Activated T-helper 17 cell treated with anti-CD3 and anti-CD28 coated beads, Interleukin-2, amount 50 U/mL, for 72 hours (primary cell): ENCODE data around the gene FARS2. TPM values are rescaled to one million over a fixed set of nuclear protein-coding genes. Genes with fewer than 3 reads are reported as not detected.
A peak's percentile ranks its signal among the peaks of the same experiment; 100 is the strongest.

Experiments
- ATAC-seq: fragments of 150-1000 bp; cut with Tn5 transposase; replicated peaks from 2 replicates; pipeline ENCODE4 v1.10.0; 2021; ENCODE audit warnings: mild to moderate bottlenecking, moderate library complexity
- H3K27ac Mint-ChIP-seq: one replicate; pipeline ENCODE4 v1.8.0; 2022; ENCODE audit warnings: mixed read lengths
- H3K27me3 Mint-ChIP-seq: one replicate; pipeline ENCODE4 v1.8.0; 2022; ENCODE audit warnings: mixed read lengths
- H3K36me3 Mint-ChIP-seq: one replicate; pipeline ENCODE4 v1.8.0; 2022; ENCODE audit warnings: low read depth, mild to moderate bottlenecking, mixed read lengths
- H3K4me1 Mint-ChIP-seq: one replicate; pipeline ENCODE4 v1.8.0; 2022; ENCODE audit warnings: mixed read lengths
- H3K4me3 Mint-ChIP-seq: one replicate; pipeline ENCODE4 v1.8.0; 2022; ENCODE audit warnings: mild to moderate bottlenecking, mixed read lengths
- H3K9me3 Mint-ChIP-seq: one replicate; pipeline ENCODE4 v1.8.0; 2022; ENCODE audit warnings: mixed read lengths
- total RNA-seq, 2 donors: library from RNA; stranded (reverse); gene quantifications; one replicate each; pipeline ENCODE4 v1.2.3, GENCODE V29; 2022

The FARS2 gene
- total RNA-seq, 2 donors from 2014 or later = 19.3 to 48.3 TPM

GRCh38 chr6:5307058-5307457 lies 45.7 kb downstream of the FARS2 start:
- H3K4me3 Mint-ChIP-seq = no peak overlapping the region
- H3K27ac Mint-ChIP-seq = no peak overlapping the region
- H3K4me1 Mint-ChIP-seq = peaks cover 15% of the 10 kb centered on the region
- ATAC-seq = no peak
- no peaks in the 10 kb centered on the region for H3K36me3 Mint-ChIP-seq
- H3K9me3 Mint-ChIP-seq = no peaks in the 10 kb centered on the region
- no peaks in the 10 kb centered on the region for H3K27me3 Mint-ChIP-seq

- Mint-ChIP-seq H3K4me1 (peaks cover 6% of the 10 kb centered on the region), H3K36me3 (no peaks in the 10 kb centered on the region), H3K27me3 (no peaks in the 10 kb centered on the region), H3K27ac (no peak overlapping the region), H3K9me3 (no peaks in the 10 kb centered on the region), H3K4me3 (no peak overlapping the region)
- no peak for ATAC-seq
These were observed 46.8 kb downstream of the FARS2 start for GRCh38 chr6:5308066-5308465.

DNA sequence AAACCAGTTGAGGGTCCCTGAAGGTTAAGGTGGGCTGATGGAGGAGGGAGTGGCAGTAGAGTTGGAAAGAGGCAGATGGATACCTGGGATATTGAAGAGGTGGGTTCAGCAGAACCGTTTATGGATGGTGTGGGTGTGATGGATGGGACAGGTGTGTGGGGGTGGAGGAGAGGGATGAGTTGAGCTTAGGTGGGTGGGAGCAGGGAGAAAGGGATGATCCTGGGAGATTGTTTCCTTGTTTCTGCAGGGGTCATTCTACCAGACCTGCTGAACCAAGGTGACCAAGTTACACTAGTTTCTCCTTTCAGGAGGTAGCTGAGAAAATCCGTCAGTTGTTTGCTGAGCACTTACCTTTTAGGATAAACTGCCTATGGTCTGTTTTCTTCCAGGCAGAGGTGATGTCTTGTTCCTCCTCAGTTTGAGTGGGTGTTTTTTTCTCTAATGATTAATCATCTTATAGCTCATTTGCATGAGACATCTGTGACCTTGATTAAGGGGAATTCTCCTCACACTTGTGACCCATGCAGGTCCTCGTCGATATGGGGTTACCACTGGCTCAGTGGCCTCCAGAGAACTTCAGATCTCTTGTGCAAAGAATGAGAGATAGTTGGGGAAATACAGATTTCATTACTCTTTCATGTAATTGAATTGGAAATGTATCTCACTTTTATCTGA lies 53.0 kb downstream of the FARS2 start:
- ATAC-seq = peak; percentile 83
- Mint-ChIP-seq H3K36me3 (no peaks in the 10 kb centered on the region), H3K27me3 (no peaks in the 10 kb centered on the region), H3K27ac (peak overlapping the region; percentile 87), H3K4me1 (peaks cover 22% of the 10 kb centered on the region), H3K9me3 (no peaks in the 10 kb centered on the region), H3K4me3 (peak overlapping the region; percentile 63)

DNA sequence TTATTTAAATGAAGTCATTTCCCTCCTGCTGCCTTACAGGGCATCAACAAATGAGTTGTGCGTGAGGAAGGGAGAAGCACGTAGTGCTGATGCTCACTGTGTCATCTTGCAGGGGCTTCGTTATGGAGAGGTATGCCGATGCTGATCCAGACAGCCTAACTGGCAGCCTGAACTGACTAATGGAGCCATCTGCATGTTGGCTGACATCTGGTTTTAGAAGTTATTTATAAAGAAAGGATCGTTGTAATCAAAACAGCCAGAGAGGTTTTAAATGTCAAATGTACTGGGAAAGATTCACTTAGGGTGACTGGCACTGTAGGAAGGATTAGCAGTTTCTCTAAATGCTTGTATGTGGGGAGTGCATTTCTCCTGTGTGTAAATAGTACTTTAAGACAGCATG lies 54.6 kb downstream of the FARS2 start:
- Mint-ChIP-seq H3K9me3 (no peaks in the 10 kb centered on the region), H3K27me3 (no peaks in the 10 kb centered on the region), H3K27ac (no peak overlapping the region), H3K4me1 (peaks cover 26% of the 10 kb centered on the region), H3K4me3 (no peak overlapping the region), H3K36me3 (no peaks in the 10 kb centered on the region)
- ATAC-seq = no peak

DNA sequence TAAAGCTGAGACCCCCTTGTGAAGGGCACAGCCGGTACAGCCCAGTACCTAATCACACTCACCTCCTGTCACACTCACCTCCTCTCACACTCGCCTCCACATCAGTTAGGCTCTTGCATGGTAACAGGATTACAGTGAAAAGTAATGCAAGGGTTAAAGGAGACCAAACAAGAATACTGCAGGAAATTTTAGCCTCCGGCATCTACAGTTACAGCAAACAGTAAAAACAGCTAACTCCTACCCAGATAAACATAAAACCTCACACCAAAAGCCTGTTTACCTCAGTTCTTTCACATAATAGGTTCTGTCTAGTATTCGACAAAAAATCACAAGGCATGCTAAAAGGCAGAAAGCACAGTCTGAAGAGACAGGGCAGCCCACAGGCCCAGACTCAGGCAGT lies 55.6 kb downstream of the FARS2 start:
- no peak for ATAC-seq
- Mint-ChIP-seq H3K4me1 (peaks cover 26% of the 10 kb centered on the region), H3K27ac (no peak overlapping the region), H3K4me3 (no peak overlapping the region), H3K36me3 (no peaks in the 10 kb centered on the region), H3K9me3 (no peaks in the 10 kb centered on the region), H3K27me3 (no peaks in the 10 kb centered on the region)

DNA sequence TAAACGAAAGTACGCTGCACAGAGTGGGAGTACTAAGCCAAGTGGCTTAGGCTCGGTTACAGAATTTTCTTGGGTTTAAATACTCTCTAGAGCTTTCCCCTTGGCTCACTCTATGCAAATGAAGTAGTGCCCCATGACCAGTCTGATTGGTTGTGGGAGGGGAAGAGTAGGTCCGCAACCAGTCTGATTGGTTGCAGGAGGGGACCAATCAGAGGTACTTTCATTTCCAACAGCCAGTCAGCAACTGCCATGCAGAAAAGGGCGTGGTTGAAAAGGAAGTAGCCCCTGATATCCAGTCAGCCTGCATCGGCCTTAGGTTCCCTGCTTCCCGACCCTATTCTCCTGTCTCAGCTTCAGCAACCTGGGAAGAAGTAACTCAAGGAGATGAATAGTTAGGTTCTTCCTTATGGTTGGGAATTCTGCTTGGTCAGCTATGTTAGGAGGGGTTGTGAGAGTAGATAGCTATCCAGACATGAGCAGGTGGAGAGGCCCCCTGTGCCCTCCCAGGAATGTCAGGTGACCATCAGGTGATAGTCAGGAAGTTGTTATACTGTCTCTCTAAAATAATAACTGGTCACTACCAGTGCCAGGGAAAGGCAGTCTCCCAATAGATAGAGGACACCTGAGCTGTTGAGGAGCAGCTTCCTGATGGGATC lies 57.4 kb downstream of the FARS2 start:
- Mint-ChIP-seq H3K9me3 (no peaks in the 10 kb centered on the region), H3K36me3 (peaks cover 4% of the 10 kb centered on the region), H3K27ac (no peak overlapping the region), H3K4me1 (peaks cover 26% of the 10 kb centered on the region), H3K4me3 (no peak overlapping the region), H3K27me3 (no peaks in the 10 kb centered on the region)
- ATAC-seq = no peak

- Mint-ChIP-seq H3K4me3 (no peak overlapping the region), H3K9me3 (no peaks in the 10 kb centered on the region), H3K36me3 (peaks cover 4% of the 10 kb centered on the region), H3K4me1 (peaks cover 5% of the 10 kb centered on the region), H3K27me3 (no peaks in the 10 kb centered on the region), H3K27ac (no peak overlapping the region)
- no peak for ATAC-seq
These were observed 62.7 kb downstream of the FARS2 start for GRCh38 chr6:5323979-5324378.

- H3K27ac Mint-ChIP-seq = no peak overlapping the region
- peaks cover 4% of the 10 kb centered on the region for H3K36me3 Mint-ChIP-seq
- no peak overlapping the region for H3K4me3 Mint-ChIP-seq
- no peaks in the 10 kb centered on the region for H3K27me3 Mint-ChIP-seq
- no peaks in the 10 kb centered on the region for H3K4me1 Mint-ChIP-seq
- no peak for ATAC-seq
- no peaks in the 10 kb centered on the region for H3K9me3 Mint-ChIP-seq
These were observed 63.9 kb downstream of the FARS2 start for GRCh38 chr6:5325173-5325572.

DNA sequence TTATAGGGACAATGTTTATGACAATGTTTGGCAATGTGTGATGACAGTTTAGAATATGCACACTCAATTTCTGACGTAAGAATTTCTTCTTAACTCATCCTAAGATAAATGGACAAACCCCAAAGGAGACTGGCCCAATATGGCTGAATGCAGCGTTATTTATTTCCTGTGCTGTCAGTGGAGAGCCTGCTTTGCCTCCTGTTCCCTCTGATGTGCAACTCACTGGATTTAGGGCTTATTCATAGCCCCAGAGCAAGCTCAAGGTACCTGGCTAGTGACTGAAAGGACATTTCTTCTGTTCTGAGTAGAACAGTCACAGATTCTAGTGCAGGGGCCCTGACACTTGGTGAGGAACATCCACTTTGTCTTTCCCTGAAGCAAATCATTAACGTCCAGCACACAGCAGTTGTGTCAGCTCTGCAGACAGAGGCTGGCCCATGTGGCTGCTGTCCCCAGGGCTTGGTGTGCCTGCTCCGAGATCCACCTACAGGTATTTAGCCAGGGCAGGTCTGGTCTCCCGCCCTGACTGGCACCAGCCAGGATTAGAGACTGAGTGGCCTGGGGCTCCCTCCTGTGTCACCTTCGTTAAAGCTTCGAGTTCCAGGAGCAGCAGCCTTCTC lies 64.8 kb downstream of the FARS2 start:
- no peak for ATAC-seq
- Mint-ChIP-seq H3K4me1 (peaks cover 1% of the 10 kb centered on the region), H3K36me3 (peaks cover 4% of the 10 kb centered on the region), H3K27ac (no peak overlapping the region), H3K4me3 (no peak overlapping the region), H3K9me3 (no peaks in the 10 kb centered on the region), H3K27me3 (no peaks in the 10 kb centered on the region)

DNA sequence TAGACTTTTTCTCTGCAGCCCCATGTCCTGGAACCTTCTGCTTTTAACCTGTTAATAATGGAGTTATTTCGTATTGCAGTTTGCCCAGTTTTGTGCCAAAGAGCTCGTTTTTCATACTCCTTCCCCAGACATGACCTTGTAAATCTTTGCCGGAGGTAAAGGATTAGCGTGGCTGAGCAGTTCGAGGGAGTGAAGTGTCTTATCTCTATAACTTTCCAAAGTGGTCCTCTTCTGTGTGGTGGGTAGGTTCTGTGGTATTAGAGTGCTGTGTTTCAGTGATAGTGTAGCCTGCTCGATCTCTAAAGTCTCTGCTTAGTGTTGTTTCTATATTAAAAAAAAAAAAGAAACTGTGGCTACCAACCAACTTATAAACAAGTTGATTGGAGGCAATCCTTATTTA lies 67.5 kb downstream of the FARS2 start:
- H3K4me3 Mint-ChIP-seq = no peak overlapping the region
- H3K36me3 Mint-ChIP-seq = no peaks in the 10 kb centered on the region
- no peaks in the 10 kb centered on the region for H3K27me3 Mint-ChIP-seq
- no peak overlapping the region for H3K27ac Mint-ChIP-seq
- H3K9me3 Mint-ChIP-seq = no peaks in the 10 kb centered on the region
- no peak for ATAC-seq
- H3K4me1 Mint-ChIP-seq = peaks cover 6% of the 10 kb centered on the region

DNA sequence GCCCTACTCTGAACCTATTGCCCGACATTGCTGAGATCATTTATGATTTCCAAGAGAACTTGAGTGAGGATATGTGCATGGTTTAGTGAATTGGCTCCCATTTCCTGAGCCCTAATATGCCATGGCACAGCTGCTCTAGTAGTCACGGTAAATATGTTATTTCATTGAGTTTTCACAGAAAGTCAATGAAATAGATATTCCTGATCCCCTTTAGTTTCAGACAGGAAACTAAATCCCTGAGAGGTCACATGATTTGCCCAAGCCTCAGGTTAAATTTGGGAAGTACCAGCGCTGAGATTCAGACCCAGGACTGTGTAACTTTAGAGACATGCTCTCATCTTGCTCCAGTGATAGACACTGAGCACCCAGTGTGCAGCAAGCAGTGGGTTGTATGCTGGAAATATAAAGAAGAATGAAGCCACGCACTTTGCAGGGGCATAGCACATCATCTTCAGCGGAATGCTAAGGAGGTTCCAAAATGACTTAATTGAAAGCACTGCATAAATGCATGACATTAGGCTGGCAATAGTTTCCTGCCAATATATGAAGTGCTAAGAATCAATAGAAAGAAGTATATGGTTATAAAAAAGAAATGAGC lies 70.6 kb downstream of the FARS2 start:
- no peak for ATAC-seq
- Mint-ChIP-seq H3K27ac (no peak overlapping the region), H3K36me3 (no peaks in the 10 kb centered on the region), H3K27me3 (no peaks in the 10 kb centered on the region), H3K4me1 (peaks cover 16% of the 10 kb centered on the region), H3K9me3 (no peaks in the 10 kb centered on the region), H3K4me3 (no peak overlapping the region)

DNA sequence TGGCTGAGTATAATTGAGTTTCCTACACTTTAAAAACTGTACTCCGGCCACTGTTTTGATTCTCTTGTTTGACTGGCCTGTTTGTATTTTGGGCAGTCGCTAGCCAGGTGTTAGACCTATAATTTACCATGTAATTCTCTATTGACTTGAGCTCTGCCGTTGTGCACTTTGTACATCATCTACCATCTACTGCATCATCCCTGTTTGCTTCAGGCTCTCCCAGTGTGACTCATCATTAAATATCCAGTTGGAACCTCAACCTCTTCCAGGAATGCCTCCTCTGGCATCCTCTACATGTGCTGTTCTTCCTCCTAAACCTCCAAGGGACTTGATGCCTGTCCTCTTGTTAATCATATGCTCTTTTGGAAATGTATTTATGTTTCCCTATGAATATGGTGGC lies 72.3 kb downstream of the FARS2 start:
- peaks cover 24% of the 10 kb centered on the region for H3K4me1 Mint-ChIP-seq
- no peaks in the 10 kb centered on the region for H3K27me3 Mint-ChIP-seq
- no peak overlapping the region for H3K4me3 Mint-ChIP-seq
- H3K27ac Mint-ChIP-seq = no peak overlapping the region
- ATAC-seq = no peak
- H3K36me3 Mint-ChIP-seq = no peaks in the 10 kb centered on the region
- H3K9me3 Mint-ChIP-seq = no peaks in the 10 kb centered on the region

DNA sequence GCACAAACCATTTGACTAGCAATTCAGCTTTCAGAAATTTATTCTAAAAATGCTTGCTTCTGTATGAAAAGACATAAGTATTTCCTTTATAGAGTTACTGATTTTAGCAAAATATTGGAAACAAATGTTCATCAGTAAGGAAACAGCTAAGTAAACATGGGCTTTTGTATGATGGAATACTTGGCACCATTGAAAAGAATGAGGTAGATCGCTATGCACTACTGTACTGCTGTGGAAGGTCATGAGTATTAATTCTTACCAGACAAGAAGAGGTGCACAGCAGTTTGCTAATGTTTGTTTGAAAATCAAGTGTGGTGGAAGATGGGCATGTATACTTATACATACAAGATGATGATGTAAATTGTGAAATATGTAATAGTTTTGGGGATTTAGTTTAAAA lies 73.0 kb downstream of the FARS2 start:
- no peaks in the 10 kb centered on the region for H3K27me3 Mint-ChIP-seq
- H3K9me3 Mint-ChIP-seq = no peaks in the 10 kb centered on the region
- H3K4me1 Mint-ChIP-seq = peaks cover 25% of the 10 kb centered on the region
- no peak for ATAC-seq
- H3K4me3 Mint-ChIP-seq = no peak overlapping the region
- H3K27ac Mint-ChIP-seq = no peak overlapping the region
- H3K36me3 Mint-ChIP-seq = no peaks in the 10 kb centered on the region

GRCh38 chr6:5335020-5335419 lies 73.7 kb downstream of the FARS2 start:
- H3K4me3 Mint-ChIP-seq = no peak overlapping the region
- H3K27me3 Mint-ChIP-seq = no peaks in the 10 kb centered on the region
- H3K4me1 Mint-ChIP-seq = peaks cover 25% of the 10 kb centered on the region
- peak; percentile 62 for ATAC-seq
- H3K27ac Mint-ChIP-seq = no peak overlapping the region
- H3K36me3 Mint-ChIP-seq = no peaks in the 10 kb centered on the region
- H3K9me3 Mint-ChIP-seq = no peaks in the 10 kb centered on the region

GRCh38 chr6:5337573-5337972 lies 76.3 kb downstream of the FARS2 start:
- Mint-ChIP-seq H3K4me3 (peak overlapping the region; percentile 60), H3K9me3 (no peaks in the 10 kb centered on the region), H3K36me3 (no peaks in the 10 kb centered on the region), H3K4me1 (peaks cover 19% of the 10 kb centered on the region), H3K27ac (peak overlapping the region; percentile 28), H3K27me3 (no peaks in the 10 kb centered on the region)
- ATAC-seq = no peak
